Tibial nerve (tissue), 4 donors: Measurements from ENCODE around the gene CLEC16A. TPM values are rescaled to one million over a fixed set of nuclear protein-coding genes. Genes with fewer than 3 reads are reported as not detected.

Experiments used
- DNase-seq, 2 donors: peaks; one replicate each; pipeline ENCODE4 v3.0.0-alpha.2; 2019; ENCODE audit warnings: low spot score in 2 of 2
- H3K27ac ChIP-seq, 4 donors: fragments of 200-600 bp; sonication (generic) in 3 of 4; one replicate each; pipeline ENCODE4 v1.5.1; 2017 to 2019; ENCODE audit warnings: mild to moderate bottlenecking in 1 of 4
- H3K27me3 ChIP-seq, 2 donors: fragments of 200-600 bp; sonication (generic) in 1 of 2; one replicate each; pipeline versions ENCODE4 v1.5.1 to v1.6.0; 2017 to 2019
- H3K36me3 ChIP-seq, 3 donors: fragments of 200-600 bp; sonication (generic); one replicate each; pipeline ENCODE4 v1.5.1; 2018 to 2019
- H3K4me1 ChIP-seq, 4 donors: fragments of 200-600 bp; sonication (generic) in 3 of 4; one replicate each; pipeline ENCODE4 v1.5.1; 2017 to 2019
- H3K4me3 ChIP-seq, 4 donors: fragments of 200-600 bp; sonication (generic) in 3 of 4; one replicate each; pipeline ENCODE4 v1.5.1; 2017 to 2019; ENCODE audit warnings: mild to moderate bottlenecking in 1 of 4, moderate library complexity in 1 of 4
- H3K9me3 ChIP-seq, 4 donors: fragments of 200-600 bp; sonication (generic) in 3 of 4; one replicate each; pipeline ENCODE4 v1.5.1; 2017 to 2019
- CTCF ChIP-seq, 5 experiments: fragments of 200-600 bp in 3 of 5; fragments of 450-650 bp in 2 of 5; sonication (generic) in 3 of 5; IDR thresholded peaks; one replicate each; pipeline ENCODE4 v1.5.1; 2016 to 2019; ENCODE audit warnings: antibody characterized with exemption in 5 of 5, mild to moderate bottlenecking in 3 of 5, moderate library complexity in 2 of 5
- EP300 ChIP-seq, 2 donors: sonication (generic); formaldehyde crosslinking; IDR thresholded peaks; one replicate each; pipeline ENCODE4 v1.6.1; 2017; ENCODE audit warnings: antibody characterized with exemption in 2 of 2, mild to moderate bottlenecking in 1 of 2
- POLR2A ChIP-seq, 2 donors: fragments of 450-650 bp; IDR thresholded peaks; one replicate each; pipeline ENCODE4 v1.6.1; 2017; ENCODE audit warnings: antibody characterized with exemption in 2 of 2, mild to moderate bottlenecking in 2 of 2, moderate library complexity in 2 of 2
- WGBS, 2 donors: methylation state at CpG; one replicate each; pipeline ENCODE4 v1.1.5; 2018; 5-methylcytosine and 5-hydroxymethylcytosine counted together
- total RNA-seq, 4 donors: library from RNA; depleted of rRNA; stranded (reverse); fragments of >200 nt; gene quantifications; one replicate each; pipeline ENCODE4 v1.1.0, GENCODE V29; 2016

Gene CLEC16A
- total RNA-seq, 4 donors from 2014 or later: 37.4 to 70.2 (median 55.2) TPM

DNA sequence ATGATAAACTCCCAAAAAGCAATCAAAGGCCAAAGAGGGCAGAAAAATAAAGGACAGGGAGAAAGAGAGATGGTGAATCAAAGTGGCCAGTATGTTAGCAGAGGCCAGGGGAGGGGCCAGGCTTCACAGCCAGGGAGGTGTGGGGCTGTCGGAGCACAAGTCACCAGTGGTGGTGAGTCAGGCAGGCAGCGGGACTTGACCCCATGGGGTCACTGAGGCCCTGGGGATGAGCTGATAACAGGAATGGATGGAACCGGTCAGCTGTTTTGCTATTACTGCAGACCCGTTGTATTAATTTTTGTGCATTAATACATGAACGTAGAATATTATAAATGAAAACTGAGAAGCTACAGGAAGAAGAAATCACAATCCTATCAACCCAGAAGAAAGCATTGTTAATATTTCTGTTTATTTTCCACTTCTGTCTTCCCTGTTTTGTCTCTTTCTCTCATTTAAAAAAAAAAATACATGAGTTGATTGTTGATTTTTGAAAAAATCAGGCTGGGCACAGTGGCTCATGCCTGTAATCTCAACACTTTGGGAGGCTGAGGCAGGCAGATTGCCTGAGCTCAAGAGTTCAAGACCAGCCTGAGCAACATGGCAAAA lies 204.8 kb downstream of the CLEC16A start:
- DNase-seq: no peak
- no peak overlapping the region for H3K4me3 ChIP-seq
- H3K27ac ChIP-seq: no peak overlapping the region
- WGBS, 2 donors: 61 to 72% methylated on average over 5 of the region's 5 CpGs
- TF ChIP-seq CTCF (IDR thresholded peaks at IDR 0.05) (no peak), EP300 (IDR thresholded peaks at IDR 0.05) (no peak), POLR2A (IDR thresholded peaks at IDR 0.05) (no peak)
- peaks cover 0 to 17% (median 6%) of the 10 kb centered on the region in 4 donors for H3K4me1 ChIP-seq
- no peaks in the 10 kb centered on the region for H3K27me3 ChIP-seq
- H3K36me3 ChIP-seq: peaks cover 0 to 4% (median 0%) of the 10 kb centered on the region in 3 donors
- no peaks in the 10 kb centered on the region for H3K9me3 ChIP-seq

DNA sequence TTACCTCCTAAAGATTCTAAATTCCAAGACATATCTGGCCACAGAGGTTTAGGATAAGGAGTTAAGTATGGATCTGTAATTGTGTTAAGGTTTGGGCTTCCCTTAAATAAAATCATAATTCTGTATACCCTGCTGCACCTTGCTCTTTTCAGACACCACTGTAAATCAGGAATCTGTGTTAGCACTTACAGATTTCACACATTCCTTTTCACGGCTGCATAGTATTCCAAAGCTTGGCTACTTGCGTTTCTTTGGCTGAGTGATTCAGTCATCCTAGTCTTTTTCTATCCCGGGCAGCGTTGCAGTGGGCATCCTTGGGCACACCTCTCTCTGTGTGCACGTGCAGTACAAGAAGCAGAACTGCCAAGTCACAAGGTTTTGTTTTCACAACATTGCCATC lies 205.8 kb downstream of the CLEC16A start:
- peaks cover 0 to 4% (median 0%) of the 10 kb centered on the region in 3 donors for H3K36me3 ChIP-seq
- 90 to 94% methylated on average over 5 of the region's 5 CpGs for WGBS, 2 donors
- H3K27ac ChIP-seq: no peak overlapping the region
- H3K4me1 ChIP-seq: peaks cover 0 to 14% (median 6%) of the 10 kb centered on the region in 4 donors
- DNase-seq: no peak
- H3K9me3 ChIP-seq: no peaks in the 10 kb centered on the region
- TF ChIP-seq EP300 (IDR thresholded peaks at IDR 0.05) (no peak), CTCF (IDR thresholded peaks at IDR 0.05) (no peak), POLR2A (IDR thresholded peaks at IDR 0.05) (no peak)
- H3K27me3 ChIP-seq: no peaks in the 10 kb centered on the region
- no peak overlapping the region for H3K4me3 ChIP-seq

DNA sequence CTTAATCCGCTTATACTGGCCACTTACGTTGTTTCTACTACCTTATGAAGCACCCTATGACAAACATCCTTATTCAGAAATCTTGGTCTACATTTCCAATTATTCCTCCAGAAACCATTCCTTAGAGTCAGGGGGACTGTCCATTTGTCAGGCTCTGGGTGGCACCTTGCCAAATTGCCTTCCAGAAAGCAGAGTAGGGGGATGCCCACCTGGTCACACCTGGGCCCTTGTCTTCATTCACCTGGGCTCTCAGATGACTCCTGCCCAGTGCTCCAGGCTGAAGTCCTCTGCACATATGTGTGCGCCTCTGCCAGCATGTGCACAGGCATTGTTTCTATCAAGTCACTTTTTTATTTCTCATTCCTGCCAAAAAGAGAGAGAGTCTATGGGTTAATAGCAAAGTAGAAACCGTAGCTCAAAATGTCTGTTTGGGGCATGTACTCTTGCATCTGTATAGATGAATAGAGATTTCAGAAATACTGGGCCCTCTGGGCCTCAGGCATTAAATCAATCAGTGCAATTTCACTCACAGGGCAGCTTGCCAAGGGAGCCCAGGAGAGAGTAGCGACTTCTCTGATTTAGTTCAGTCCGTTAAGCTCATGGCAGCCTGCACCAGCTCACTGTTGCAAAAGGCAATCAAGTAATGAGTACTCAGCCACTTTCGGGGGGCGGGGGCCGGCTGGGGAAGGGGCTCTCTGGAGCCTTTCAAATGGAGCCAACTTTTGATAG lies 207.0 kb downstream of the CLEC16A start:
- 76 to 83% methylated on average over 9 of the region's 9 CpGs for WGBS, 2 donors
- Histone ChIP-seq H3K27me3 (no peaks in the 10 kb centered on the region), H3K4me3 (no peak overlapping the region), H3K27ac (no peak overlapping the region), H3K9me3 (no peaks in the 10 kb centered on the region), H3K36me3 (peaks cover 0 to 4% (median 0%) of the 10 kb centered on the region in 3 donors), H3K4me1 (peaks cover 0 to 14% (median 6%) of the 10 kb centered on the region in 4 donors)
- TF ChIP-seq EP300 (IDR thresholded peaks at IDR 0.05): no peak
- TF ChIP-seq POLR2A (IDR thresholded peaks at IDR 0.05): no peak
- no peak for TF ChIP-seq CTCF (IDR thresholded peaks at IDR 0.05)
- no peak for DNase-seq

DNA sequence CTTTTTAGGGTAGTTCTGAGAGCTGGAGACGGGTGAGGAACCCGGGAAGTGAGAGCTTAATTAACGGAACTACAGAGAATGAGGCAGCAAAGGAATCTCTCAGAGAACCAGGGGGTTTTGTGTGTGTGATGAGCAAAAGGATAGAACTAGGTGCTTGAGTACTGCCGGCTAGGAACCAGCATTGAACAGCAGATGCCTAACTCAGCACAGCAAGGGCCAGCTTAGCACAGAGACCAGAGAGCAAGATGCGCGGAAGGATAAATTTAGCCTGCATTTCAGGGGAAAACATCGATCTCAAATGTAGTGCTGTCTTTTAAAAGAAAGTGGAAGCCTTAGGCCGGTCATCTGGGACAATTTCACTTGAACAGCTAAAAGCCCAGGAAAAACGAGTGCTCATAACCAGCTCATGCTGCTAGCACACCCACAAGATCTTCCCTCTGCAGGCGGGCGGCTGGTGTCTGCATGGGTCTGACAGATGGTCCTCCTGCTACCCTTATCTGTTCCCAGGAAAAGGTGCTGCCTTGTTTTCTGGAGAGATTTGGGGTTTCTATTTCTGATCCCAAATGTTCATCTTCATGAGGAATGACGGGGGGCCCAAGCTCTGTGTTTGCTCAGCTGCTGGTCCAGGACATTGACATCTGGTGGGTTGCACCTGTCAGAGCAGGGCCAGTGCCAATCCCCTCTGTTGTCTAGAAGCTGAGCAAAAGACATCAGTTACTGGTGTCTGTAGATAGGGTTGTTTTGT lies 207.7 kb downstream of the CLEC16A start:
- 80 to 88% methylated on average over 12 of the region's 12 CpGs for WGBS, 2 donors
- Histone ChIP-seq H3K4me1 (peaks cover 0 to 14% (median 5%) of the 10 kb centered on the region in 4 donors), H3K9me3 (no peaks in the 10 kb centered on the region), H3K27ac (no peak overlapping the region), H3K27me3 (no peaks in the 10 kb centered on the region), H3K4me3 (no peak overlapping the region), H3K36me3 (peaks cover 0 to 4% (median 0%) of the 10 kb centered on the region in 3 donors)
- DNase-seq: no peak
- no peak for TF ChIP-seq CTCF (IDR thresholded peaks at IDR 0.05)
- no peak for TF ChIP-seq POLR2A (IDR thresholded peaks at IDR 0.05)
- TF ChIP-seq EP300 (IDR thresholded peaks at IDR 0.05): no peak
